Measurements from ENCODE around the gene IL26.
"Not testable (repeated sequence)": the region's sequence is repeated elsewhere in the genome, so short reads cannot be mapped to it uniquely, and the experiment has no call there.

Gene IL26

DNA sequence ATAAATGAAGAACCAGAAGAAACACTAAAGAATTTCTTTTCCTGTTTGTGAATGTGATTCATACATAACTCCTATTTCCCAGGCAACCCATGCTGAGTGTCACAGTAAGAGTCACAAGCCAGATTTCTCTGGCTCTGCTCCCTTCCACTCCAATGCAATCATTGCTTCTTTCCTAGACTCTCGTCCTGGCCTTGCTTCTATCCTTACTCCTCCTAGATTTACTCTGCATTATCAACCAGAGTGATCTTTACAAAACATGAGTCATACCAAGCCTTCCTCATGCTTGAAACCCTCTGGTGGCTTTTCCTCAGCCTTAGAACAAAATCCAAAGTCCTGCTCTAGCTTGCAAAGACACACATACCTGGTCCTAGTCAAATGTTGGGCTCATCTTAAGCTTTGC lies 14.5 kb upstream of the IL26 start:
- DNase-seq (ENCODE audit: low read depth): peak; percentile 78

DNA sequence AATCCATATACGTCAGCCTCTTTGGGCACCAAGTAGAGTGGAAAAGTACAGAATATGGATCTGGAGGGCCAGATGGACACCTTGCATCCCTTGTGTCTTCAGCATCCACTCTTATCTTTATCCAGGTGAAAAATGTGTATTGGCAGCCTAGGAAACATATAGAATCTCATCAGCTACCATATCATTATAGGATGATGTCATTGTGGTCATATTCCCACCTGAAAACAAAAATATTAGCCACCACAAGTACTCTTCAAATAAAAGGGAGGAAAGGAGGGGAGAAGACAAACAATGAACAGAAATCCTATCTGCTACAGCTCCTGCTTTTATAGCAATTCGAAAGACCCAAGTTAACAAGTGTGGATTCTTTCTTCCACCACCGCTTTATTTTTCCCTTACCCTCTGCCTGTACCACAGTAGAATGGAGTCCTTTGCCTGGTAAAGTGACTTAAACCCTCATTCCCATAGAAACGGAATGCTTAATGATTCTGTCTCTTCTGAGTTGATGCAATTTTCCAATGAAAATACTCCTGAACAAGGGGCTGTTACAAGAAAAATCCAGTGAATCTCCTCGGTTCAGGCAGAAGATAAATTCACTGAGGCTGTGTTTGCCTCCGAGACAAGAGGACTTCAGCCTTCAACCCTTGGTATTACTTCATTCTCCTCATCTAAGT lies 13.8 kb upstream of the IL26 start:
- no peak for DNase-seq (ENCODE audit: low read depth)

DNA sequence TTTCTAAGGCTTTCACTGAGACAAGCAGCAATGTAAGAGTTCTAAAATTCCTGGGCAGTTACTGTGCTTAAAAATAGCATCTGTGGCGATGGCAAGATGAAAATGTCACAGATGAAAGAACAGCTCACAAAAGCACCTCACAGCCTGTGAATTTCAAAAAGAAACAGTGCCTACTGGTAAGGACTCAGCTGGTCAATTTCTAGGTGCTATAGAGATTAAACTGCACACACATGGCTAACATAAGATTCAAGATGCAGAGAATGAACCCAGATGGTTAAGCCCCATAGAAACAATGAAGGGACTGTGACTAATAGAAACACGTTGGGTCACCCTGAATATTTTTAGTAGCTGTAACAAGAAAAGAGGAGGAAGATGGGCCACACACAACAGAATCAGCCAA lies 12.0 kb upstream of the IL26 start:
- no peak for DNase-seq (ENCODE audit: low read depth)

DNA sequence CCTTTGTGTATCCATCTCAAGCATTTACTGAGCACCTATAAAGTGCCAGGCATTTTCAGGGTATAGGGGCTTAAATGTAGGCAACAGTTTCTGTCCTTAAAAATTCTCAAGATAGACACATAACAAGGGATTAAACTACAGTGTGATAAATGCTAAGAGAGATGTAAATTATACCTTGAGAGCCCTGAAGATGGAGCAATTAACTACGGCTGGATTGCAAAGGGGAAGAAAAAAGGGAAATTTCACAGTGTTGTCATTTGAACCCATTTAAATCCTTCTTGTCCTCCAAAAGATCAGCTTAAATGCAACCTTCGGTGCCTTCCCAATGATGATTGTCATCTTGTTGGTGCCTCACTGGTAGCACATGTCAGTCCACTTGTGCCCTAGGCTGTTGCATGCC lies 11.5 kb upstream of the IL26 start:
- no peak for DNase-seq (ENCODE audit: low read depth)

DNA sequence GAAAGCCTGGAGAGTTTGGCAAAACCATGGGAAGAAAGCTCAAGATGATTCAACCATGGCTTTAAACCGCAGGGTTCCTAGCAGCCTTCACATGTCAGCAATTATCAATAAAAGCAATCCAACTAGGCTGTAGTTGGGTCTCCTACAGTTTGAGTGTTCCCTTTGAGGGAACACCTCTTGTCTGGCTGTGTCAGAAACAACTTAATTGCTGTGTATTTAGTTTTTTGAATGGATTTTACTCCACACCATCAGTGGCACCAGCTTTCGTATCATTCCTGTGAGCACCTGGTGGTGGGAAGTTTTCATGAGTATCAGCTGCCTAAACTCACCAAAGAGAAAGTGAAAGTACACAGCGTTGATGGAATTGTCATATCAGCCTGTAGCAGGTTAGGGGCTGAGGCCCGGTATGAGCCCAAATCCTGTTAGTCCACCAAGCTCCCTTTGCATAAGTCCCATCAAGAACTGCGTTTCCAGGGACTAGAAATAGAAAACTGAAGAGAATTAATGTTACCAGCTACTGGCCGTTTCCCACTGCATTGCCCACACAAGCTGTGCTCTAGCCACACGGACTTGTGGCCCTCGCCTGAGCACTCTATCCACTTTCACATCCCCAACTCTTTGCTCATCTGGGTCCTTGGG lies 10.9 kb upstream of the IL26 start:
- peak; percentile 40 for DNase-seq (ENCODE audit: low read depth)

DNA sequence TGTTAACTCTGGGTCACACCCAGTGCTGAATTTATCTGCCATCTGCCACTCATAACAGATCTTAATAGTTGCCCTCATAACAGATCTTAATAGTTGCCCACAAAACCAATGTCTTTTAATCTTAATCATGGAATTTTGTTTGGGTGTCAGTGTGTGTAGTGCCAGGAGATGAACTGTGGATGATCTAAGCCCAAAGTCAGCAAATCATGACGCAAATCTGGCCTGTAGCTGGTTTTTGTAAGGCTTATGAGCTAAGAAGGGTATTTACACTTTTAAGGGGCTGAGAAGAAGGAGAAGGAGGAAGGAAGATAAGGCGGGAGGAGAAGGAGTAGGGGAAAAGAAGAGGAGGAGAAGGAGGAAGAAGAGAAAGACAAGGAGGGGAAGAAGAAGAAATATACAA lies 10.0 kb upstream of the IL26 start:
- DNase-seq (ENCODE audit: low read depth): peak; percentile 86

DNA sequence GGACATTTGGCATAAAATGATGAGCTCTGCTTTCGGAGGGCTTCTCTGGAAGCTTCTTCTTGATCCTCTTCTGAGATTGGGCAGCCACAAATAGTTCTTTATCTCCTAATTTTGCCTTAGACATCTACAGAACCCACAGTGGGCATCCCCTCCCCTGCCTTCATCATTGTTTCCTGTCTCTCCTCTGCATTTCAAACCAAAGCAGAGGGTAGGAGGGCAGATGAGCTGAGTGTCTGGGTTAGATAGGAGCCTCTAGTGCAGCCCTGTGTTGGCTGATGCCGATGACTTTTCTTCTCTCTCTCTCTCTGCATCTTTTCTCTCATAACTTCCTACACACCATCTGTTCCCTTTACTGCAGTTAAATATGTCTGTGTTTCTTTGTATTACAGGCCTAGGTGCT lies 8.5 kb upstream of the IL26 start:
- DNase-seq (ENCODE audit: low read depth): no peak

DNA sequence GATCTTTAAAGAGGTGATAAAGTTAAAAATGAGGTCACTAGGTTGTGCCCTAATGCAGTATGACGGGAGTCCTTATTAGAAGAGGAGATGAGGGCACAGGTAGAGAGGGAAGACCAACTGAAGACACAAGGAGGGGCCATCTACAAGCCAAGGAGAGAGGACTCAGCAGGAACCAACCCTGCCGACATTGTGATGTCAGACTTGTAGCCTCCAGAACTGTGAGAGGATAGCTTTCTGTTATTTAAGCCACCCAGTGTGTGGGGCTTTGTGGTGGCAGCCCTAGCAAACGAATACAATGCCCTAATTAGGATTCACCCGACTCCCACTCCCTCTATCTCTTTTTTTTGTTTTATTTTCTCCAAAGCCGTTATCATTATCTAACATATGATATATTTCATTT lies 7.9 kb upstream of the IL26 start:
- no peak for DNase-seq (ENCODE audit: low read depth)

DNA sequence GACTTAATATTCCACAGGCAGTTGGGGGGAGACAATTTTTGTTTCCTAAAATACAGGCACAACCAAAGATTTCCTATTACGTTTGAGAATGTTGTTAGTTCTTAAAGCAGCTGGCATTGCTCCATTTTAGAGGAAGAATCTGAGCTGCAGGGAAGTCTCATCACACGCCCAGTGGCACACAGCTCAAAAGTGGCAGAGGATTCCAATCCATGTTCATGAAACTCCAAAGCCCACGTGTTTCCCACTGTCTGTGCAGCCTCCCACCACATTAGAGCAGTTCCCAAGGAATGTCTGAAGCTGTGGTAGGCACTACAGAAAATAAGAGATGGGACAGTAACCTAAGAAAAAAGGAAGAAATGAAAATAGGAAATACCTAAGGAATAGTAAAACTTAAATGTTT lies 6.1 kb upstream of the IL26 start:
- DNase-seq (ENCODE audit: low read depth): no peak

DNA sequence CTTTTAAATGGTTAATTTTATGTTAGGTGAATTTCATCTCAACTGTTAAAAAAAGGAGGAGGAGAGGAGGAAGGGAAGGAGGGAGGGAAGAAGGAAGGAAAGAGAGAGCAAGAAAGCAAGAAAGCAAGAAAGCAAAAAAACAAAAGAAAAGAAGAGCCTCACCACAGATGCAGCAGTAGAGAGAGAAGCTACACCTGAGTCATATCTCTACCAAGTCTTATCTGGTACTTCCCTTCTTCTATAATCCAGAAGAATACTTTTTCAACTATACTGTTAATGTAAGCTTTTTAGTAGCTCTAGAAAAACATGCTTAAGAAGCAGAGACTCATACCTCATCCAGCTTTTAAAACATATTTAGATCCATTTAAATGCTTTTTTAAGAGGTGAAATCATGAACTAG lies 5.6 kb upstream of the IL26 start:
- peak; percentile 41 for DNase-seq (ENCODE audit: low read depth)

DNA sequence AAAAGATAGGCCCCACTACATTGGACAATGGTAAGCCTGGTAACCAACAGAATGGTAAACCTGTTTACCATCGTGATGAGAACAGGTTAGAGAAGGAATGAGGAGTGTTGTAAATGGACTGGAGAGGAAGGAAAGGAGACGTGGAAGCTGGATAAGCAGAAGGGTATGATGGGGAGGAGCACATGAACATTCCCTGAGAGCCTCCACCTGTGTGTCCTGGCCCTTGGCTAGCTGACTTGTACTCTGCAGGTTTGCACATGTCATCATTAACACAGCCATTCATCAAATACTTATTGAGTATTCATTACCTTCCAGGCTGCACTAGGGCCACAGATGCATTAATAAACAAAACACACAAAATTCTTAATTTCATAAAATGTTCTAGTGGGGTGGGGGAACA lies 4.3 kb upstream of the IL26 start:
- no peak for DNase-seq (ENCODE audit: low read depth)

DNA sequence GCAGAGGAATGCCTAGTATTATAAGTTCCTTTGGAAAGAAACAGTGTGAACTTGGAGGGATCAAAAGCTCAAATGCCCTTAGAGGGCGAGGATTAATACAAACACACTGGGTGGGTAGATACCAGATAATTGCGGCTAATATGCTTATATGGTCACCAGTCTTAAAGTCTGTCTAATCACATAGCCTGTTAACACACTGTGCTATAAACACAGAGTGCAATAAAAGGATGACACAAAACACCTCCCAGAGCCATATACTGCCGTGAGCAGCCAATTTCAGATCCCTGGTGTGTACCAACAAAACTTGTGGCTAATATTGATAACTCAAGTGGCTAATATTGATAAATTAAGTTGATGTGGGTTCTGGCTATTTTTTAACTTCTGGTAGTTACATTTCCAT lies 1.7 kb upstream of the IL26 start:
- no peak for DNase-seq (ENCODE audit: low read depth)

DNA sequence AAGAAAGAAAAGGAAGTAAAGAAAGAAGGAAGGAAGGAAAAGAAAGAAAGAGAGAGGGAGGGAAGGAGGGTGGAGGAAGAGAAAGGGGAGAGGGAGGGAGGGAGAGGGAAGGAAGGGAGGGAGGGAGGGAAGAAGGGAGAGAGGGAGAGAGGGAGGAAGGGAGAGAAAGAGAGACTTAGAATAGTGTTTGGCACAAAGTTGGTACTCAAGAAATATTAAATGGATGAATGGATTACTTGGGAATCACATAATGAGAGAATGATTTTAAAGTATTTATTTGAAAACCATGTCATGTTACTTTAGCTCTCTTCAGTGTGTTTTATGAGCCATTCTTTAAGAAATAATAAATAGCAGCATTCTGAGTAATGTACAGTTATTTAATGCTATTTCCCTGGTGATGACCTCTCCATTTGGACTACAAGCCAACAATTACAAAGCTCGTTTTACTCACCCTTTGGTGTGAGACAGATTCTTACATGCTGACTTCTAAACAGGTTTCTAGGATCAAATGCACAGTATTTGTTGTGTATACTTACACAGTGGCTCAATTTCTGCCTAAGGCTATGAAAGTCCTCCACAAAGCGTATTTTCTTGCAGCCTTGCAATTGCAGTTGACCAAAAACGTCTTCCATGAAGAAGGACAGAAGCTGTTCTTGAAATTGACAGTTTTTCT lies 861 bp downstream of the IL26 start:
- no peak for DNase-seq (ENCODE audit: low read depth)

DNA sequence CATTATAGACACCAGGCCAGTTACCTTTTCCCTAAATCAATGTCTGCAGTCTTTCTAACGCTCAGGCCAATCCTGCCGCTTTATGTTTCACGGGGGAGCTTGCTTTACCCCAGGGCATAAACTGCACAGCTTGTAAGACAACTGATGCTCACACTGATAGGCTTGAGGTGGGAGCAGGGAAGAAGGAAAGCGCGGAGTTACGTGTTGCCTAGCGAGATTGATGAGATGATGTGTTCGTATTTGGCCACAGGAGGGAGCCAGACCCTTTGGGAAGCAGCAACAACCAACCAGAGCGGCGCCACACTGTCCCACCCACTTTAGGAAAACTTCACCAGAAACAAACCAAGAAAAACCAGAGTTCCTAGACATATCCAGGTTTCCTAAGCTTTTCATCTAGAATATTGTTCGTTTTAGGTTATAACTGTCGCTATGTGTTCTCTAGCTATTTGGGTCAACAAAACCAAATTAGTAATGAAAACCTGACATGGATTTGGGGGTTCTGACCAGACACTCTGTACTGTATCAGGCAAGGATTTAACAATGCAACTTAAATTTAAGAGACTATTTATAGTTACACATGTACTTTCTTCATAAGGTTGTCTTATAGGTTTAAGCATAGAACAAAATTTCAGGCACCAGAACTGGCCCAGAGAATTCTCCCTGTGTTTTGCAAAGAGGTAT lies 2.4 kb downstream of the IL26 start:
- DNase-seq (ENCODE audit: low read depth): peak; percentile 82

DNA sequence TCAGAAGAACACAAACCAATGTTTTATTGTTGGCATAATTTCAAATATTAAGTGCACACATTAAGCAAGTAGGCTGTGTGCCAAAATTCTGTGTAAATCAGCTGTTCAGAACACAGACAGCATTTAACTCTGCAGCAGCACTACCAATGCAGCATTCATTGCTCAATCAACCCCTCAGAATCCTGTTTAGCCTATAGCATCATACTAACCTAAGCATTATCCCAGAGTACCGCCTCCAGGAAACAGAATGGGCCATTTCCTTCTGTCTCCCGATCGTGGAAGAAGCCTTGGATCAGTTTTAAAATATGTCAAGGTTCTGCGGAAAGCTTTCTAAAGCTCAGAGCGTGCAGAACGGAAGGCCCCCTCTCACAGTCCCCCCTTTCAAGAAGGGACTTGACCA lies 3.3 kb downstream of the IL26 start:
- DNase-seq (ENCODE audit: low read depth): no peak

DNA sequence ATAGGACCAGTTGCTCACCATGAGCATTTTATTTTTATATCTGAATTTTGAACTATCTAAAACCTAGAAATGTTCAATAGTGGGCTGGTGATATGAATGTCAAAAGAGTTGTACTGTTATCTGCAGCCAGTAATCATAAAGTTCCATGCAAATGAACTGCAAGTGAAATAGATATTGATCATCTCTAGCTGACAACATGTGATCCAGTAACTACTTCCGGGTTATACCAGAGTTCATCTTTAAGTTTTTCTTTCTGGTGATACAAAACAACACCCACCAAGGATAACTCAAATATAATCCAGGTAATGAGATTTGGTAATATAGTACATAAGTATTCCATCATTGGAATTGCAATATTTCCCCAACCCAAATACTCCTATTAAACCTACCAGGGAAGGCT lies 4.1 kb downstream of the IL26 start:
- DNase-seq (ENCODE audit: low read depth): no peak

DNA sequence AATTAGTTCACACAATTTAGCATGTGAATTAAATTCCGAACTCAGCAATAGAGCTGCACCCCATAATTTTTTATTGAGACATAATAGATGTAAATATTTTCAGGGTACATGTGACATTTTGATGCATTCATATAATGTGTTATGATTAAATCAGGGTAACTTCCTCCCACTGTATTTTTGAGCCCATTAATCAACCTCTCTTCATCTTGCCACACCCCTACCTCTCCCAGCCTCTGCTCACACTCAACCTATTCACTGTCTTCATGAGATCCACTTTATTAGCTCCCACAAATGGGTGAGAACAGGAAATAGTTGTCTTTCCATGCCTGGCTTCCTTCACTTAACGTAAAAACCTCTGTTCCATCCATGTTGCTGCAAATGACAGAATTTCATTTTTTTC lies 14.7 kb downstream of the IL26 start:
- DNase-seq (ENCODE audit: low read depth): no peak

DNA sequence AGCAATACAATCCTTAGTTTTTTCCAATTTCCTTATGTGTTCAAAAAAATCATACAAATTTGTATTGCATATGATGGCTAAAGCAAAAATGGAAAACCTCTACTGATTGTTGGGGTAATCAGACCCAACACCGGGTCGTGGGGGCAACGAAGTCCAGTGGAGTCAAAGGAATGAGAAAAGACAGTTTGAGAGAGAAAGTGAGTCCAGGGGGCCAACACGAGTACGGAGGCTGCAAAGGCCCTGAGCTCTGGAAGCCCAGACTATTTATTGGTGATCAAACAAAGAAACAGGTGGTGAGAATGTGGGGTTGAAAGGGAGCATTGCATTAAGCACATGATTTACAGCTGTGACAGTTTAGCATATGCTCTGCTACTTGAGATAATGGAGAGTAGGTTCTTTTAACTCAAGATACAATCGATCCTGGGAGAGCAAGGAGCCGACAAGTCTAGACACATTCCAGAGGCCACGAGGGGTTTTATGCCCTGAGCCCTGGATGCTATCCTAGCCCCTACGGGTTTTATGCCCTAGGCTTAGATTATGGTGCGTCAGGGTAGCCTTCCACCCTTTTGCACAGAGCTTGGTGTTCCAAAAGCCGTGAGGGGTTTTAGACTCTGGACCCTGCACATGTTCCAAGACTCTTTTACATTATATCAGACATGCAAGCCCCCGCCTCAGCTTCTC lies 16.4 kb downstream of the IL26 start:
- not testable (repeated sequence) for DNase-seq (ENCODE audit: low read depth)

DNA sequence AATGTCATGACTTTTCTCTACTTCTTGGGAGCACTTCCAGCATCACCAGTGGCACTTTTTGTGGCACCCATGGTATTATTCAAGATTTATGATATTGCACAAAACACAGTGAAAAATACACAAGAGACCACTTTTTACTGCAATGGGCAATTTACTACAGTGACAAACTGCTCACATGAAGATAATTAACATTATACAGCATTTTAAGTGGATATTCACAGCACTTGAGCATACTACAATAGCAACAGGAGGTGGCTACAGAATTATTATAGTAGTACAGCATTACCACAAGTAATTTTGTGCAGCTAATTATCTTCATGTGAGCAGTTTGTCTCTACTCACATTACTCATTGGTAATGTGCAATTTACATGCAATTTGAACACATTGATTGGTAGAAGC lies 18.3 kb downstream of the IL26 start:
- no peak for DNase-seq (ENCODE audit: low read depth)

DNA sequence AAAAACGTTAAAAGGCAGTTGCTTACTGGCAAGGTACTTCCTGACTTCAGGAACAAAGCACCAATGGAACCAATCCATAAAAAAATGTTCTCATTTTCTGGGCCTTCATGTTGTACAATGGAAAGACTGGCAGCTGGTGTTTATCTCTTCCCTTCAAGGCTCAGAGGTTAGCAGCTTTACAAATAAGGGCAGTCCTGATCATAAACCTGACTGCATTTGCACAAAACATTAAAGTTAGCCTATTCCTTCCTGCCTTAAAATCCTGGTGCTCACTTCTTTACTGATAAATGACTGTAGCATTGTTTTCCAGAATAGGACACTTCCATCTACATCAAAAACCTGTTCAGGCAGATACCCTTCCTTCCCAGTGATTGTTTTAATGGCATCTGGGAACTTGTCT lies 19.2 kb downstream of the IL26 start:
- DNase-seq (ENCODE audit: low read depth): no peak

DNA sequence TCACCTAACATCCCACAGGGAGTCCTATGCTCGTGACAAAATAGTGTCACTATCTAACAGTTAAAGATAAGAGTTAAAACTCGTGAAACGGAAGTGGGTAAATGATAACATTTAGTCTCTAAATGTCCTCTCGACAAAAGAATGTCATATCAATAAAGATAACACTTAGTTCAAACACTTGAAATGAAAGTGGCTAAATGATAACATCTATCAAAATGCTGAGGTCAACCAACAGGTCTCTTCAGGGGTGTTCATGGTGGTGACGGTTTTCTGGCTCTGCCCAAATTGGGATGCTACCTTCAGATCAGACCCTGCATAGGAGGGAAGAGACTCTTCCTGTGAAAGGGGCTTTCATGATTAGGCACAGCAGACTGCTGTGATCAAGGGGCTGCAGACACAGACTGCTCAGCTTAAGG lies 22.1 kb downstream of the IL26 start:
- no peak for DNase-seq (ENCODE audit: low read depth)

DNA sequence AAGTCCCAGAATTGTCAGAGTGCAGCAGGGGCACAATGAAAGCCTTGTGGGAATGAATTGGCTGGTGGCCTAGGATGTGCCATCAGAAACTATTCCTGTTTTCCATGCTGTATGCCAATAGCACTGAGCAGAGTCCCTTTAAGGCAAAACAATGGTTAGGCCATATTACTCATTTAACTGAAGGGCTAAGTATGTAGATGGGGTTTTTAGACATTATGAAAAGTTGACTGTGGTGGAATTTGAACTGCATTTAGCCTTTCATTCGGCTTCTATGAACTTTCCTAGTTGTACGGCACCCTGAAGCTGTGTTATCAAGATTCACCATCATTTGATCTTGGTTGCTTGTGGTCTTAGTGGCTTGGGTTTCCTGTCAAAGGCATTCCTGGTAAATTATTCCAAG lies 24.8 kb downstream of the IL26 start:
- peak; percentile 84 for DNase-seq (ENCODE audit: low read depth)

DNA sequence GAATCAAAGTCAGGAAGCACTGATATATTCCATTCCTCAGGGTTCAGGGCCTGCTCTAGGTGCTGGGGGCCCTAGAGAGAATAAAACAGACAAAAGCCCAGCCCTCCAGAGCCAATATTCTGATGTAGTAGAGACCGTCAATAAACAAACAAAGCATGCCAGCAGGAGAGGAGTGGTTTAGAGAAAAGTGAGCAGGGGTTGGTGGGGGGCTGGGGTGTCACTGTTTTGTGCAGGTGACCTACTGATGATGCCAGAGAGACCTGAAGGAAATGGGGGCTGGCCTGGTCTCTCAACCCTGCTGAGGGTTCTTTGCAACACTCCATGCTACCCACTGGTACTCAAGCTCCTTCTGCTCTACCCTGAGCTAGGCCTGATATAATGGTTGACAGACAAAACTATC lies 26.5 kb downstream of the IL26 start:
- DNase-seq (ENCODE audit: low read depth): no peak
